ENCODE data around the gene ZNF688. TPM values are rescaled to one million over a fixed set of nuclear protein-coding genes. Genes with fewer than 3 reads are reported as not detected.

The ZNF688 gene
- total and polyA plus RNA-seq, 9 of the 15 experiments (the other 6 are each of a cell fraction or from before 2014, with no cell fraction given): 0.48 to 12.9 (median 4.5) TPM

DNA sequence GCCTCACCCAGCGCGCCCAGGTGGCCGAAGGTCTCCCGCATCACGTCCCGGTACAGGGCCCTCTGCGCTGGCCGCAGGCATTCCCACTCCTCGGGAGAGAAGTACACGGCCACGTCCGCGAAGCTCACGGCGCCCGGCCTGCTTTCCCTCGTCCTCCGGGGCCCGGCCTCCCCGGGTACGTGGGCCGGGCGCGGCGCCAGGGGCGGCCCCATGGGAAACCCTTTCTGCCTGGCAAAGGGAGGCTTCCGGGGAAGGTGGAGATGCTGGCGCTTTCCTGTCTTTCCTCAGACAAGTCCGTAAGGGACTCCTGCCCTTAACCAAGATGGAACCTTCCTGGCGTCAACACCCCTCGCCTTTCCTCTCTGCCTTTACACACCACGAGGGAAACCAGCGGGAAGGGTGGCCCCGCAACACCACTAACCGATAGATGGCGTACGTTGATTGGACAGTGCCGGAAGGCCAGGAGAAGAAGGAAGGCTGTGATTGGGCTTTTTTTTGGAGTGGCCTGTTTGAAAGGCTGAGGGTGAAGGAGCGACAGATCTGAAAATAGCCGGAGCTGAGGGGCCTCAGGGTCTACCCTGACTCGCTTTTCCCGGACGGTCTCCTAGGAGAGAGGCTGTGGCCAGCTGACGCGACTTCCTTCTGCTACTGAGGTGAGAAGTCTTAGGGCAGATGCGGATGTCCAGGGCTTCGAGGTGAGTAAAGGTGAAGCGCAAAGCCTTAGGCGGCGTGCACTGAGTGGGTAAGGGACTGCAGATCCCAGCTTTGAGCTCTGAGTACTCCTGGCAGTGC lies 14.1 kb upstream of the ZNF688 start, which contains the start of gene ZNF785 (continued):
- TF ChIP-seq, protein P1, sequence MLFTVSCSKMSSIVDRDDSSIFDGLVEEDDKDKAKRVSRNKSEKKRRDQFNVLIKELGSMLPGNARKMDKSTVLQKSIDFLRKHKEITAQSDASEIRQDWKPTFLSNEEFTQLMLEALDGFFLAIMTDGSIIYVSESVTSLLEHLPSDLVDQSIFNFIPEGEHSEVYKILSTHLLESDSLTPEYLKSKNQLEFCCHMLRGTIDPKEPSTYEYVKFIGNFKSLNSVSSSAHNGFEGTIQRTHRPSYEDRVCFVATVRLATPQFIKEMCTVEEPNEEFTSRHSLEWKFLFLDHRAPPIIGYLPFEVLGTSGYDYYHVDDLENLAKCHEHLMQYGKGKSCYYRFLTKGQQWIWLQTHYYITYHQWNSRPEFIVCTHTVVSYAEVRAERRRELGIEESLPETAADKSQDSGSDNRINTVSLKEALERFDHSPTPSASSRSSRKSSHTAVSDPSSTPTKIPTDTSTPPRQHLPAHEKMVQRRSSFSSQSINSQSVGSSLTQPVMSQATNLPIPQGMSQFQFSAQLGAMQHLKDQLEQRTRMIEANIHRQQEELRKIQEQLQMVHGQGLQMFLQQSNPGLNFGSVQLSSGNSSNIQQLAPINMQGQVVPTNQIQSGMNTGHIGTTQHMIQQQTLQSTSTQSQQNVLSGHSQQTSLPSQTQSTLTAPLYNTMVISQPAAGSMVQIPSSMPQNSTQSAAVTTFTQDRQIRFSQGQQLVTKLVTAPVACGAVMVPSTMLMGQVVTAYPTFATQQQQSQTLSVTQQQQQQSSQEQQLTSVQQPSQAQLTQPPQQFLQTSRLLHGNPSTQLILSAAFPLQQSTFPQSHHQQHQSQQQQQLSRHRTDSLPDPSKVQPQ (CRISPR knock-in tag; IDR thresholded peaks at IDR 0.05; ENCODE audit: borderline replicate concordance): no peak; the same call in 1 of the 2 replicates
- TF ChIP-seq STAT5B (CRISPR knock-in tag; IDR thresholded peaks at IDR 0.05) (no peak), ZNF77 (CRISPR knock-in tag; IDR thresholded peaks at IDR 0.05) (no peak), ZNF140 (CRISPR knock-in tag; IDR thresholded peaks at IDR 0.05) (no peak), RBM15 (IDR thresholded peaks at IDR 0.05; ENCODE audit: insufficient read depth, low read length) (no peak), ZNF175 (CRISPR knock-in tag; IDR thresholded peaks at IDR 0.05; ENCODE audit: low read depth) (peak; percentile 83), EGR1 (conservative IDR thresholded peaks at IDR 0.05) (0 out of 2 replicates have a peak, but pooled peaks have one; percentile 15), NFE2 (IDR thresholded peaks at IDR 0.05; ENCODE audit: low read depth) (peak; percentile 3), HDGF (IDR thresholded peaks at IDR 0.05) (no peak), ARNT (IDR thresholded peaks at IDR 0.05) (peak; percentile 59 to 84; a peak in 2 of 4 replicates), RNF2 (IDR thresholded peaks at IDR 0.05) (peak; percentile 98), LCOR (CRISPR knock-in tag; IDR thresholded peaks at IDR 0.05) (peak; percentile 96), TAF15 (IDR thresholded peaks at IDR 0.05; ENCODE audit: low read depth, low read length) (no peak), ATF1 (CRISPR knock-in tag; IDR thresholded peaks at IDR 0.05) (no peak), ATF1 (tag; IDR thresholded peaks at IDR 0.05) (peak; percentile 90), BRD4 (IDR thresholded peaks at IDR 0.05) (peak; percentile 63; the same call in 1 of the 2 replicates), LARP7 (IDR thresholded peaks at IDR 0.05) (0 out of 2 replicates have a peak, but pooled peaks have one; percentile 14), TFE3 (CRISPR knock-in tag; IDR thresholded peaks at IDR 0.05) (no peak)
- TF ChIP-seq, protein P2, sequence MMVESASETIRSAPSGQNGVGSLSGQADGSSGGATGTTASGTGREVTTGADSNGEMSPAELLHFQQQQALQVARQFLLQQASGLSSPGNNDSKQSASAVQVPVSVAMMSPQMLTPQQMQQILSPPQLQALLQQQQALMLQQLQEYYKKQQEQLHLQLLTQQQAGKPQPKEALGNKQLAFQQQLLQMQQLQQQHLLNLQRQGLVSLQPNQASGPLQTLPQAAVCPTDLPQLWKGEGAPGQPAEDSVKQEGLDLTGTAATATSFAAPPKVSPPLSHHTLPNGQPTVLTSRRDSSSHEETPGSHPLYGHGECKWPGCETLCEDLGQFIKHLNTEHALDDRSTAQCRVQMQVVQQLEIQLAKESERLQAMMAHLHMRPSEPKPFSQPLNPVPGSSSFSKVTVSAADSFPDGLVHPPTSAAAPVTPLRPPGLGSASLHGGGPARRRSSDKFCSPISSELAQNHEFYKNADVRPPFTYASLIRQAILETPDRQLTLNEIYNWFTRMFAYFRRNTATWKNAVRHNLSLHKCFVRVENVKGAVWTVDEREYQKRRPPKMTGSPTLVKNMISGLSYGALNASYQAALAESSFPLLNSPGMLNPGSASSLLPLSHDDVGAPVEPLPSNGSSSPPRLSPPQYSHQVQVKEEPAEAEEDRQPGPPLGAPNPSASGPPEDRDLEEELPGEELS (CRISPR knock-in tag; IDR thresholded peaks at IDR 0.05; ENCODE audit: borderline replicate concordance): peak; percentile 96
- TF ChIP-seq, protein P3, sequence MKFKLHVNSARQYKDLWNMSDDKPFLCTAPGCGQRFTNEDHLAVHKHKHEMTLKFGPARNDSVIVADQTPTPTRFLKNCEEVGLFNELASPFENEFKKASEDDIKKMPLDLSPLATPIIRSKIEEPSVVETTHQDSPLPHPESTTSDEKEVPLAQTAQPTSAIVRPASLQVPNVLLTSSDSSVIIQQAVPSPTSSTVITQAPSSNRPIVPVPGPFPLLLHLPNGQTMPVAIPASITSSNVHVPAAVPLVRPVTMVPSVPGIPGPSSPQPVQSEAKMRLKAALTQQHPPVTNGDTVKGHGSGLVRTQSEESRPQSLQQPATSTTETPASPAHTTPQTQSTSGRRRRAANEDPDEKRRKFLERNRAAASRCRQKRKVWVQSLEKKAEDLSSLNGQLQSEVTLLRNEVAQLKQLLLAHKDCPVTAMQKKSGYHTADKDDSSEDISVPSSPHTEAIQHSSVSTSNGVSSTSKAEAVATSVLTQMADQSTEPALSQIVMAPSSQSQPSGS (CRISPR knock-in tag; IDR thresholded peaks at IDR 0.05): 0 out of 2 replicates have a peak, but pooled peaks have one; percentile 29
- TF ChIP-seq, protein P4, sequence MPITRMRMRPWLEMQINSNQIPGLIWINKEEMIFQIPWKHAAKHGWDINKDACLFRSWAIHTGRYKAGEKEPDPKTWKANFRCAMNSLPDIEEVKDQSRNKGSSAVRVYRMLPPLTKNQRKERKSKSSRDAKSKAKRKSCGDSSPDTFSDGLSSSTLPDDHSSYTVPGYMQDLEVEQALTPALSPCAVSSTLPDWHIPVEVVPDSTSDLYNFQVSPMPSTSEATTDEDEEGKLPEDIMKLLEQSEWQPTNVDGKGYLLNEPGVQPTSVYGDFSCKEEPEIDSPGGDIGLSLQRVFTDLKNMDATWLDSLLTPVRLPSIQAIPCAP (CRISPR knock-in tag; IDR thresholded peaks at IDR 0.05; ENCODE audit: borderline replicate concordance): 0 out of 2 replicates have a peak, but pooled peaks have one; percentile 74
